ENCODE measurements around the gene NCOA7. TPM values are rescaled to one million over a fixed set of nuclear protein-coding genes. Genes with fewer than 3 reads are reported as not detected.
A peak's percentile ranks its signal among the peaks of the same experiment; 100 is the strongest.

The NCOA7 gene
- total and polyA plus RNA-seq, 12 donors: 4.2 to 21.3 (median 10.3) TPM

- TF ChIP-seq CTCF (IDR thresholded peaks at IDR 0.05): no peak
- WGBS, 2 donors: 100% methylated on average over 1 of the region's 1 CpG
- Histone ChIP-seq H3K36me3 (peaks cover 0 to 78% (median 8%) of the 10 kb centered on the region in 9 donors), H3K4me1 (peaks cover 0 to 27% (median 0%) of the 10 kb centered on the region in 9 donors), H3K27me3 (no peaks in the 10 kb centered on the region), H3K4me3 (no peak overlapping the region), H3K9me3 (no peaks in the 10 kb centered on the region), H3K27ac (no peak overlapping the region)
- ATAC-seq: no peak
- no peak for DNase-seq
- intact Hi-C loops (cut with DNase I): no loop called here
Measured at GRCh38 chr6:125913145-125913544, 122.4 kb downstream of the NCOA7 start.

GRCh38 chr6:125913864-125914351 is 123.1 kb downstream of the NCOA7 start:
- Histone ChIP-seq H3K27me3 (no peaks in the 10 kb centered on the region), H3K9me3 (no peaks in the 10 kb centered on the region), H3K4me1 (peaks cover 0 to 30% (median 1%) of the 10 kb centered on the region in 9 donors), H3K27ac (peak overlapping the region in 1 of 10 donors; percentile 42), H3K4me3 (no peak overlapping the region), H3K36me3 (peaks cover 0 to 72% (median 8%) of the 10 kb centered on the region in 9 donors)
- DNase-seq (no peak), ATAC-seq (no peak)
- intact Hi-C loops (cut with DNase I): no loop called here
- 73 to 75% methylated on average over 5 of the region's 5 CpGs for WGBS, 2 donors
- no peak for TF ChIP-seq CTCF (IDR thresholded peaks at IDR 0.05)

- Histone ChIP-seq H3K4me1 (peaks cover 0 to 47% (median 2%) of the 10 kb centered on the region in 9 donors), H3K36me3 (peaks cover 0 to 75% (median 18%) of the 10 kb centered on the region in 9 donors), H3K4me3 (no peak overlapping the region), H3K9me3 (no peaks in the 10 kb centered on the region), H3K27ac (peak overlapping the region in 8 of 10 donors; percentile 59 to 84 (median 68)), H3K27me3 (no peaks in the 10 kb centered on the region)
- peak in 1 of 2 donors; percentile 8 for DNase-seq
- no peak for TF ChIP-seq CTCF (IDR thresholded peaks at IDR 0.05)
- 69 to 74% methylated on average over 4 of the region's 4 CpGs for WGBS, 2 donors
- ATAC-seq: peak in 6 of 8 donors; percentile 8 to 42 (median 22)
- intact Hi-C loops (cut with DNase I): loop anchor here in 3 of 10 donors (5.0 kb wide), 2 partner anchors 34 to 39 kb away; partner anchors contain the start of gene HINT3 (in 2 of the 3)
Measured at GRCh38 chr6:125918230-125918629, 127.5 kb downstream of the NCOA7 start.

- Histone ChIP-seq H3K27me3 (no peaks in the 10 kb centered on the region), H3K27ac (peak overlapping the region in 8 of 10 donors; percentile 59 to 84 (median 68)), H3K9me3 (no peaks in the 10 kb centered on the region), H3K4me3 (peak overlapping the region in 9 of 10 donors; percentile 6 to 49 (median 38)), H3K36me3 (peaks cover 0 to 75% (median 23%) of the 10 kb centered on the region in 9 donors), H3K4me1 (peaks cover 0 to 49% (median 2%) of the 10 kb centered on the region in 9 donors)
- no peak for TF ChIP-seq CTCF (IDR thresholded peaks at IDR 0.05)
- WGBS, 2 donors: 45 to 56% methylated on average over 13 of the region's 13 CpGs
- peak in 1 of 2 donors; percentile 30 for DNase-seq
- intact Hi-C loops (cut with DNase I): loop anchor here in 3 of 10 donors (5.0 kb wide), 2 partner anchors 33 to 38 kb away; partner anchors contain the start of gene HINT3 (in 2 of the 3)
- peak; percentile 55 to 91 (median 86) for ATAC-seq
Measured at GRCh38 chr6:125918681-125919566, 128.2 kb downstream of the NCOA7 start.
